HepG2 (cell line): ENCODE results near the gene FGF21.

Experiments used
- EZH2 ChIP-seq: conservative IDR thresholded peaks from 2 replicates; pipeline ENCODE4 v1.6.1; 2012; ENCODE audit warnings: mild to moderate bottlenecking, low read depth, low read length, moderate library complexity
- FLYWCH1 ChIP-seq: sonication (generic); formaldehyde crosslinking; IDR thresholded peaks from 2 replicates; pipeline ENCODE4 v1.8.1; 2023; ENCODE audit warnings: mild to moderate bottlenecking, missing genetic modification reagents
- GTF2F1 ChIP-seq: fragments of 150-350 bp; IDR thresholded peaks from 2 replicates; pipeline ENCODE4 v1.6.1; 2014; ENCODE audit warnings: low read length
- HES4 ChIP-seq: sonication (generic); formaldehyde crosslinking; IDR thresholded peaks from 2 replicates; pipeline ENCODE4 v1.9.0; 2021; ENCODE audit warnings: mild to moderate bottlenecking, missing genetic modification reagents, borderline replicate concordance
- NPAS2 ChIP-seq: sonication (generic); formaldehyde crosslinking; IDR thresholded peaks from 2 replicates; pipeline ENCODE4 v1.8.0; 2022; ENCODE audit warnings: mild to moderate bottlenecking, missing genetic modification reagents, borderline replicate concordance
- POLR2AphosphoS5 ChIP-seq: IDR thresholded peaks from 2 replicates; pipeline ENCODE4 v1.6.1; 2012; ENCODE audit warnings: low read depth, low read length
- ZBTB1 ChIP-seq: sonication (generic); formaldehyde crosslinking; IDR thresholded peaks from 2 replicates; pipeline ENCODE4 v1.4.0; 2020; ENCODE audit warnings: missing genetic modification reagents, borderline replicate concordance
- TF ChIP-seq, protein P1 (sequence below): IDR thresholded peaks from 2 replicates; pipeline ENCODE4 v1.6.1; 2016; ENCODE audit warnings: missing compliant biosample characterization, missing genetic modification reagents, borderline replicate concordance
- TF ChIP-seq, protein P2 (sequence below): sonication (generic); formaldehyde crosslinking; IDR thresholded peaks from 2 replicates; pipeline ENCODE4 v1.5.0; 2020; ENCODE audit warnings: mild to moderate bottlenecking, missing genetic modification reagents, moderate library complexity

DNA sequence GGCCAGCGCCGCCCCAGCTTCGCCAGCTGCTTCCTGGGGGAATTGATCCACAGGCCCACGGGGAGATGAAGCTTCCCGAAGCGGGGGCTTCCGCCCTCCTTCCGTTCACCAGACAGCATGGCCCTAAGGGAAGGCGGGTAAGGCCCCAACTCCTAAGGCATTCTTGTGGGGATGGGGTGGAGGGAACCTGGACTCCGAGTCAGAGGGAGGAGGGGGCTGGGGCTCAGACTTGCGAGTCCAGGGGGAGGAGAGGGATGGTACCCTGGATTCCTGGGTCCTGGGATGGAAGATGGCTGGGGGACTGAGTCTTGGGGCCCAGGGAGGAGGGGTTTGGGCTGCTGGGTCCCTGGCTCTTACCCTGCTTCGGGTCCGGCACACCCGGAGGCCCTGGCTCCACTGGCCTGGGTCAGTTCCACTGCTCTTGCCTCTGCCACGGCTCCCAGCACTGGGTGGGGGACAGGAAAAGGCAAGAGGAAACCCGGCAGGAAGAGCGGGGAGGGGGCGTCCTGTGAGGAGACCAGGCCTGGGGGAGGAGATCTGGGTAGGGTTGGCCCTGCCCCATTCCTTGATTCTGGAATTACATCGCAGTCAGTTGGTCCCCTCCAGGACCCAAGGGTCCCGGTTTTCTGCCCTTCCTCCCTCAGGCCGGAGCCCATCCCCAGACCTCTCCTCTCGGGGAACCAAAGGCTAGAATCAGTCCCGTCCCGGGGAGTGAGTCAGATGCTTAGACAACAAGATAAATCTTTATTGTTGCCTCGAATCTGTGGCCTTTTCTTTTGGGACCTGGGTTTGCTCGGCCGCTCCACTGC, 15.0 kb upstream of the FGF21 start, which contains the start of gene RASIP1:
- TF ChIP-seq ZBTB1 (no peak), HES4 (CRISPR knock-in tag) (no peak), EZH2 (no peak), NPAS2 (CRISPR knock-in tag) (no peak), POLR2AphosphoS5 (no peak), GTF2F1 (no peak), FLYWCH1 (no peak)
- TF ChIP-seq, protein P1, sequence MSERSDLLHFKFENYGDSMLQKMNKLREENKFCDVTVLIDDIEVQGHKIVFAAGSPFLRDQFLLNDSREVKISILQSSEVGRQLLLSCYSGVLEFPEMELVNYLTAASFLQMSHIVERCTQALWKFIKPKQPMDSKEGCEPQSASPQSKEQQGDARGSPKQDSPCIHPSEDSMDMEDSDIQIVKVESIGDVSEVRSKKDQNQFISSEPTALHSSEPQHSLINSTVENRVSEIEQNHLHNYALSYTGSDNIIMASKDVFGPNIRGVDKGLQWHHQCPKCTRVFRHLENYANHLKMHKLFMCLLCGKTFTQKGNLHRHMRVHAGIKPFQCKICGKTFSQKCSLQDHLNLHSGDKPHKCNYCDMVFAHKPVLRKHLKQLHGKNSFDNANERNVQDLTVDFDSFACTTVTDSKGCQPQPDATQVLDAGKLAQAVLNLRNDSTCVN (CRISPR knock-in tag): no peak
- TF ChIP-seq, protein P2, sequence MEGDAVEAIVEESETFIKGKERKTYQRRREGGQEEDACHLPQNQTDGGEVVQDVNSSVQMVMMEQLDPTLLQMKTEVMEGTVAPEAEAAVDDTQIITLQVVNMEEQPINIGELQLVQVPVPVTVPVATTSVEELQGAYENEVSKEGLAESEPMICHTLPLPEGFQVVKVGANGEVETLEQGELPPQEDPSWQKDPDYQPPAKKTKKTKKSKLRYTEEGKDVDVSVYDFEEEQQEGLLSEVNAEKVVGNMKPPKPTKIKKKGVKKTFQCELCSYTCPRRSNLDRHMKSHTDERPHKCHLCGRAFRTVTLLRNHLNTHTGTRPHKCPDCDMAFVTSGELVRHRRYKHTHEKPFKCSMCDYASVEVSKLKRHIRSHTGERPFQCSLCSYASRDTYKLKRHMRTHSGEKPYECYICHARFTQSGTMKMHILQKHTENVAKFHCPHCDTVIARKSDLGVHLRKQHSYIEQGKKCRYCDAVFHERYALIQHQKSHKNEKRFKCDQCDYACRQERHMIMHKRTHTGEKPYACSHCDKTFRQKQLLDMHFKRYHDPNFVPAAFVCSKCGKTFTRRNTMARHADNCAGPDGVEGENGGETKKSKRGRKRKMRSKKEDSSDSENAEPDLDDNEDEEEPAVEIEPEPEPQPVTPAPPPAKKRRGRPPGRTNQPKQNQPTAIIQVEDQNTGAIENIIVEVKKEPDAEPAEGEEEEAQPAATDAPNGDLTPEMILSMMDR: no peak
